ENCODE results near the gene REEP3.

The REEP3 gene

GRCh38 chr10:63539994-63540393 lies 18.8 kb downstream of the REEP3 start:
- Histone ChIP-seq H2AFZ (no peak overlapping the region), H3K9ac (no peak overlapping the region), H3K4me2 (ENCODE audit: low read length) (no peak overlapping the region), H3K27me3 (ENCODE audit: control insufficient read depth, insufficient read depth, low read length) (no peaks in the 10 kb centered on the region), H3K4me3 (ENCODE audit: low read depth, low read length) (no peak overlapping the region), H3K4me1 (peaks cover 7% of the 10 kb centered on the region), H3K27ac (no peak overlapping the region), H3K36me3 (ENCODE audit: control insufficient read depth, insufficient read depth, low read length) (no peaks in the 10 kb centered on the region), H3K9me3 (ENCODE audit: control insufficient read depth, low read length) (no peaks in the 10 kb centered on the region), H3K79me2 (peaks cover 13% of the 10 kb centered on the region)
- TF ChIP-seq, protein P1, sequence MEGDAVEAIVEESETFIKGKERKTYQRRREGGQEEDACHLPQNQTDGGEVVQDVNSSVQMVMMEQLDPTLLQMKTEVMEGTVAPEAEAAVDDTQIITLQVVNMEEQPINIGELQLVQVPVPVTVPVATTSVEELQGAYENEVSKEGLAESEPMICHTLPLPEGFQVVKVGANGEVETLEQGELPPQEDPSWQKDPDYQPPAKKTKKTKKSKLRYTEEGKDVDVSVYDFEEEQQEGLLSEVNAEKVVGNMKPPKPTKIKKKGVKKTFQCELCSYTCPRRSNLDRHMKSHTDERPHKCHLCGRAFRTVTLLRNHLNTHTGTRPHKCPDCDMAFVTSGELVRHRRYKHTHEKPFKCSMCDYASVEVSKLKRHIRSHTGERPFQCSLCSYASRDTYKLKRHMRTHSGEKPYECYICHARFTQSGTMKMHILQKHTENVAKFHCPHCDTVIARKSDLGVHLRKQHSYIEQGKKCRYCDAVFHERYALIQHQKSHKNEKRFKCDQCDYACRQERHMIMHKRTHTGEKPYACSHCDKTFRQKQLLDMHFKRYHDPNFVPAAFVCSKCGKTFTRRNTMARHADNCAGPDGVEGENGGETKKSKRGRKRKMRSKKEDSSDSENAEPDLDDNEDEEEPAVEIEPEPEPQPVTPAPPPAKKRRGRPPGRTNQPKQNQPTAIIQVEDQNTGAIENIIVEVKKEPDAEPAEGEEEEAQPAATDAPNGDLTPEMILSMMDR (IDR thresholded peaks at IDR 0.05) = no peak

DNA sequence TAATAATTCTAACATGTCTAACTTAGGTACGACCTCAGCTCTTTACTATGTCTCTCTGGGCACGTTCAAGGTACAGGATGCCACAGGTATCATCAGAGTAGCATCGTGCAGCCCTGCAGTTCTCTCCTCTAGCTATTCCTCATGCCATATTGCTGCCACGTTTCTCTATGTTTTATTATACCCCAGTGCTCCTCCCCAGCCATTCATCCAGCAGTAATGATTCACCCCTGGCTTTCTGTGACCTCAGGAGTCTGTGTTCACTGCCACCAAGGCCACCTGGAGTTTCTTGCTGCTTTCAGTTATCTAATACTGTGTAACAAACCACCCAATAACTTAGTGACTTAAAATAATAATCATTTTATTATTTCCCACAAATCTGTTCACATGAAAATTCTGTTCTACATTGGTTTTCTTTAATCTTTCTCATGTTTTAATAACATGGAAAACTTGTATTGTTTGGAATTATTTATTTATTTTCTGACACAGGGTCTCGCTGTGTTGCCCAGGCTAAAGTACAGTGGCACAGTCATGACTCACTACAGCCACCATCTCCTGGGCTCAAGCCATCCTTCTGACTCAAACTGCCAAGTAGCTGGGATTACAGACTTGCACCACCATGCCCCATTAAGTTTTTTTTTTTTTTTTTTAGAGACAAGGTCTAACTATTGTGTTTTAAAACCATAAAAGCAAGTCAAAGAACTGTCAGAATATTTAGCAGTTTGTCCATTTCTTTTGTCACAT lies 21.8 kb downstream of the REEP3 start:
- Histone ChIP-seq H3K4me2 (ENCODE audit: low read length) (no peak overlapping the region), H3K79me2 (peaks cover 28% of the 10 kb centered on the region), H3K9ac (no peak overlapping the region), H3K27me3 (ENCODE audit: control insufficient read depth, insufficient read depth, low read length) (no peaks in the 10 kb centered on the region), H3K36me3 (ENCODE audit: control insufficient read depth, insufficient read depth, low read length) (no peaks in the 10 kb centered on the region), H3K4me1 (peaks cover 10% of the 10 kb centered on the region), H3K27ac (no peak overlapping the region), H2AFZ (no peak overlapping the region), H3K4me3 (ENCODE audit: low read depth, low read length) (no peak overlapping the region), H3K9me3 (ENCODE audit: control insufficient read depth, low read length) (no peaks in the 10 kb centered on the region)
- TF ChIP-seq, protein P1 (IDR thresholded peaks at IDR 0.05) = no peak

DNA sequence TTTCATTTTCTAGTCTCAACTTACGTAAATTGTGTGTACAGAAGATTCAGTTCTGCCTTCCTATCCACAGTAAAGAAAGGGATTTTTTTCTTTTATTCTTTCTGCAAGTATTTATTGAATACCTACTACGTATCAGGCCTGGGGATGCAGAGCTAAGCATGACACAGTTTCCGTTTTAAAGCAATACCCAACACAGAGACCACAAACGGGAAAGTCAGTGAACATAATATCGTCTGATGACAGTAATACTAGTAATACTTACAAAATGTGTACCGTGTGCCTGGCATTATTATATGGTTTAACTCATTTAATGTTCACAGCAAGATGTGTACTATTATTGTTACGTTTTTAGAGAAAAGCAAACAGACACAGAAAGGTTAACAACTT lies 22.4 kb downstream of the REEP3 start:
- no peaks in the 10 kb centered on the region for H3K27me3 ChIP-seq (ENCODE audit: control insufficient read depth, insufficient read depth, low read length)
- no peaks in the 10 kb centered on the region for H3K9me3 ChIP-seq (ENCODE audit: control insufficient read depth, low read length)
- no peaks in the 10 kb centered on the region for H3K36me3 ChIP-seq (ENCODE audit: control insufficient read depth, insufficient read depth, low read length)
- H3K79me2 ChIP-seq = peaks cover 28% of the 10 kb centered on the region
- no peak overlapping the region for H3K27ac ChIP-seq
- H3K4me2 ChIP-seq (ENCODE audit: low read length) = no peak overlapping the region
- no peak overlapping the region for H3K9ac ChIP-seq
- TF ChIP-seq, protein P1 (IDR thresholded peaks at IDR 0.05) = no peak
- peaks cover 10% of the 10 kb centered on the region for H3K4me1 ChIP-seq
- H2AFZ ChIP-seq = no peak overlapping the region
- no peak overlapping the region for H3K4me3 ChIP-seq (ENCODE audit: low read depth, low read length)

DNA sequence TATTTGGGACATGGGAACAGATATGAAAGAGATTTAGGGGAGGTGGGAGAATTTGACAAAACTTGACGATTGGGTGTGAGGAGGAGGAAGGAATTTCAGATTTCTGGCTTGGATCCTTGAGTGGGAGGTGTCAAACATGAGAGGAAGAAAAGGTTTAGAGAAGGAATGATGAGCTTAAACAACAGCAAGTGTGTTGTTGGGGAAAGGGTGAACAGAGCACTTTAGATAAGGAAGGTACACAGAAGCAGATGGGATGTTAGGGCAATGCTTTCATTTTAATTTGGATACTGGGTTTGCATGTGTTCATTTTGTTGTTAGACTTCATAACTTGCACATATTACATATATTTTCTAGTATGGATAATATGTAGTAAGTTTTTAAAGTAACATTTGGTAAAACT lies 23.2 kb downstream of the REEP3 start:
- TF ChIP-seq, protein P1 (IDR thresholded peaks at IDR 0.05) = no peak
- H3K27ac ChIP-seq = no peak overlapping the region
- H3K4me3 ChIP-seq (ENCODE audit: low read depth, low read length) = no peak overlapping the region
- peaks cover 15% of the 10 kb centered on the region for H3K4me1 ChIP-seq
- peaks cover 34% of the 10 kb centered on the region for H3K79me2 ChIP-seq
- H3K36me3 ChIP-seq (ENCODE audit: control insufficient read depth, insufficient read depth, low read length) = no peaks in the 10 kb centered on the region
- H3K9ac ChIP-seq = no peak overlapping the region
- no peak overlapping the region for H2AFZ ChIP-seq
- H3K4me2 ChIP-seq (ENCODE audit: low read length) = no peak overlapping the region
- no peaks in the 10 kb centered on the region for H3K9me3 ChIP-seq (ENCODE audit: control insufficient read depth, low read length)
- no peaks in the 10 kb centered on the region for H3K27me3 ChIP-seq (ENCODE audit: control insufficient read depth, insufficient read depth, low read length)

Data from parathyroid adenoma (tissue), 2 donors.